Activated naive CD4-positive, alpha-beta T cell treated with anti-CD3 and anti-CD28 coated beads, Interleukin-2, amount 50 U/mL, for 72 hours (primary cell): Measurements from ENCODE around the gene GBP2. TPM values are rescaled to one million over a fixed set of nuclear protein-coding genes. Genes with fewer than 3 reads are reported as not detected.

Experiments used
- total RNA-seq, 2 donors: library from RNA; stranded (reverse); gene quantifications; one replicate each; pipeline ENCODE4 v1.2.3, GENCODE V29; 2022

GBP2 gene
- total RNA-seq, 2 donors from 2014 or later, result 279 to 294 TPM

Other genes starting within 250 kb of the GBP2 start
- gene GTF2B, start 234.5 kb downstream of the GBP2 start, total RNA-seq, result 10 to 100 TPM; 40.0 to 55.8 TPM
- gene KYAT3, start 133.5 kb downstream of the GBP2 start, total RNA-seq, result 10 to 100 TPM; 37.6 to 65.6 TPM
- 10 to 100 TPM; 23.7 to 27.2 TPM for gene RBMXL1, start 133.5 kb downstream of the GBP2 start, total RNA-seq
- gene GBP3, start 103.2 kb downstream of the GBP2 start, total RNA-seq, result 1 to 10 TPM; 3.2 to 9.3 TPM
- 10 to 100 TPM; 51.3 to 79.2 TPM for gene GBP1, start 60.9 kb downstream of the GBP2 start, total RNA-seq
- gene GBP7, start 49.9 kb upstream of the GBP2 start, total RNA-seq, result not detected
- gene GBP4, start 72.8 kb upstream of the GBP2 start, total RNA-seq, result 10 to 100 TPM; 32.5 to 37.2 TPM
- 100 to 1,000 TPM in 1 of 2 donors, 10 to 100 TPM in 1; 86.8 to 151 TPM for gene GBP5, start 146.7 kb upstream of the GBP2 start, total RNA-seq
- gene GBP6, start 237.9 kb upstream of the GBP2 start, total RNA-seq, result under 1 TPM; 0.11 to 0.31 TPM